HG03521 (cell line): Measurements from ENCODE around the gene ADAMTS6.

Experiments used
- ATAC-seq: cut with Tn5 transposase; IDR thresholded peaks from one replicate; pipeline ENCODE4 v1.9.1; 2021; ENCODE audit warnings: mild to moderate bottlenecking, moderate library complexity; ENCODE audit not compliant: unreplicated experiment

Gene ADAMTS6

DNA sequence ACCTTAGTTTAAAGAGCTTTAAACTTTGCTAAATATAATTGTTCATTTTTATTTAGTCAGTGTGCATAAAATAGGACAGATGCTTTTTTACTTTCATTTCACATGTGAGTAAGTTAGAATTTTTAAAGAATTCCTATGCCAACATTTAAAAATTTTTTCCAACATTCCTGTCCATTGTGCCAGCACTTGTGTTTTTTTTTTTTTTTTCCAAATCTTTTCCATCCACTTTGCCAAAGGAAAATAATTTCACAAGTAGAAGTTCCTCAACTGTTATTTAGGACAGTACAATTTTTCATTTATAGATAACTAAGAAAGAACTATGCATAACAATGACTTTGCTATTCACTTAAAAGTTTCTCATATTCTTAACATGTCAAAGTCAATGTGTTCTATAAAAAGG lies 189.5 kb downstream of the ADAMTS6 start:
- no peak for ATAC-seq

DNA sequence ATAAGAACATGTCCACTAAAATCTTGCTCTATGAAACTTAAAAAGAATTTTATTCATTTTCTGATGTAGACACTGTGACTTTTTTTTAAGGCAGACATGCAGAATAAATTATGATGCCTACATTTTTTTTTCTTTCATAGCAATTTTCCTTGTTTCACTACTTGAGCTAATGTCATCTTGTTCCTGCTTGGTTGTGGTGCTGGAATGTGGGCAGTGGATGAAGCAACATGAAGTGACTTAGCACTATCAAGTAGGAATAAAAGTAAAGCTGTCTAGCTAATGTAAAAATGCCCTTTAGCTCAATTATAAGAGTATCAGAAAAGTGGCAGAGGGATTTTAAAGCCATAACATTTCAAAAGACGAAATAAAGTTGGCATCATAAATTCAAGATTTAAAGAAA lies 191.0 kb downstream of the ADAMTS6 start:
- no peak for ATAC-seq

DNA sequence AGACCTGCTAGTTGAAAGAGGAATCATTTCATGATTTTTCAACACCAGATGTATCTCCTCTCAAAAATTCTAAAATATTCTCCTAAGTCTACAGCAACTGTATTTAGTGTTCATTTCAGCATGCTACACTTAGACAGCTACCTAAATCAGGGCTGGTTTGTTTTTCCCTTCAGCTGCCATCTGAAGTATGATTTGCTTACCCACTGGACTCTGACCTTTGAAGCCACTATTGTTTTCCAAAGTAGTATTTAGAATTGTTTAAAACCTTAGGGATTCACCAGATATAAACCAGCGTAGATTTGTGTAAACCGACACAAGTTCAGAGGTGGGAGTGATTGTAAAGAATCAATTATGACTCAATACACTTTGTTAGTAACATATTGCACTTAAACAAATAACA lies 193.1 kb downstream of the ADAMTS6 start:
- no peak for ATAC-seq

DNA sequence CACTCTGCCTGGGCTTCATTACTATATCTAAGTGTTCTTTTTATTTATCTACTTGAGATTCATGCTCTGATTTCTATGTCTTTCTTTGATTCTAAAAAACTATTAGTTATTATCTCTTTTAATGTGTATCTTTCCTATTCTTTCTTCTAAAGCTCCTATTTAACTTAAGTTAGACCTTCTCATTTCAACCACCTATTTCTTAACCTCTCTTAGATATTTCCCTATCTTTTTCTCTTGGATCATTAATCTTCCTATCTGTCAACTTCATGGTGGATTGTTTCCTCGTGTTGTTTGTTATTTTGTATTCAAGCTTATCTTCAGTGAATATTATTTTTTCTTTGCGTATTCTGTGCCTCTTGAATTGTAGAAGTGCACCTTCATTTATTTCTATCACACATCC lies 202.1 kb downstream of the ADAMTS6 start:
- no peak for ATAC-seq

DNA sequence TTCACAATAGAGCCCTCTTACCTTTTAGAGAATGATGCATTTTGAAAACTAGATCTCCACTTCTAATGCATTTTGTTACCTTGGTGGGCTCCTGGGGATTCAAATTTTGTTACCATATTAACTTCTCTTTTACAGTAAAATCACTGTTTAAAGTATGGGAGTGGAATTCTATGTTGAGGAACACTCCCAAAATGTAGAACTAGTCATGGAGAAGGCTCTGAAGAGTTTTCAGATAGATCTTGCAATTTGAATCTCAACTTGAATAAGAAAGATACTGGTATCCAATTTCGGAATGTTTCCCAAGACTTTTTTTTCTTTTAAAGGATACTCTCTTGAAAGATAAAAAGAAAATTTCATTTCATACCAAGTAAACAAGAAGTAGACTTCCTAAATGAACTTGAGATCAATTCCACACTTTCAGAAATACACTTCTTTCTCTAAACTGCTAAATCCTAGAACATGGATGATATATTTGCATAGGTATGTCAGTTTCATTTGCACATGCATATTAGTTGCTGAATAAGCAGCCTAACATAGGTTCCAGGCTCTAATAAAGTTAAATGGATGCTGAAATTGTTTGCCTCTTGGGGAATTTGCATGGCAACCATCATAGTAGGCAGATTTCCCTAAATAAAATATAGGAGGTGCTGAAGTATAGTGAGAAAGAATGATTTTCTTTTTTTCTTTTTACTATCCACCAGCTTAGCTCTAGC lies 205.4 kb downstream of the ADAMTS6 start:
- ATAC-seq: no peak

DNA sequence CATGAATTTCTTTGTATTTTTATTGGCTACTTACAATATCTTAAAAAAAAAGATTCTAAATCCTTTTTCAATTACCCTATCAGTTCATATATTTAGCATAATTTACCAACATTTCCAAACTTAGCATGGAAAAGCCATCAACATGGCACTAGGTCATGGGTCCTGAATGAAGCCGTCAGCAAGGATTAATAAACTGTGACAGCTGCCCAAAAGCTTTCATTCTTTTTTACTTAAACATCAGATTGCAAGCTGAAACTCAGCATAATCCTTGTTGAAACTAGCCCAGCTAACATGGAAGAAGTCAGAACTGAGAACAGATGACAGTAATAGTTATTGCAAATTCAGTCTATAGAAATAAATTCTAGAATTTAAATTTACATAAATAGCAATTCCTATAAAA lies 209.8 kb downstream of the ADAMTS6 start:
- ATAC-seq: no peak

DNA sequence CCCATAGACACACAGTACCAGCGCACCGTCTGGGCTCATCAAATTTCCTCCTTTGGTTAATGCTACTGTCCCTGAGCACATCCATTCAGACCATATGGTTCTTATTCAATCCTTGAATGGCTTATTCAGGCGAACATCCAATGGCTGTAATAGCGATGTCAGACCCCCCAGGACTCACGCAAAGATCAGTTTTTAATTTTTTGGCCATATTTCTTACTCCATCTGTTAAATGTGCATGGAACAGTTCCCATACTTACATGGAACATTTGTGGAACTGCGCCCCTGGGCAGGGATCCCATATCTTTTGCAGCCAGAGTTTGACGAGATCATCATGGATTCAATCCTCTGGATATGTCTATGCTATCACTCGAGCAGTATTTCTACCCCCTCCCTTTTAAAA lies 213.2 kb downstream of the ADAMTS6 start:
- no peak for ATAC-seq

DNA sequence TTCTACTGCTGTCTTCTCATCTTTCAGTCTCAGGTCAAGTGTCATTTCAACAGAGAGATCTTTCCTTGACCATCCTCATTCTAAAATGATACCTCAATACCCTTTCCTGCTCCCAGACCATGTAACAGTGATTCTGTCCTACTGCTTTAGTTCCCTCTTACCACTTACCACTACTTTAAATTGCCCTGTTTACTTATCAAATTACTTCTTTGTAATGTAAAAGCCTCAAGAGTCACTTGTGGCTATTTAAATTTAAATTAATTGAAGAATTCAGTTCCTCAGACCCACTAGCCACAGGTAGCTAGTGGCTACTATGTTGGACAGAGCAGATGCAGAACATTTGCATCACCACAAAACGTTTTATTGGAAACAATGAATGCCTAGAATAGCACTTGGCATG lies 217.3 kb downstream of the ADAMTS6 start:
- ATAC-seq: no peak

DNA sequence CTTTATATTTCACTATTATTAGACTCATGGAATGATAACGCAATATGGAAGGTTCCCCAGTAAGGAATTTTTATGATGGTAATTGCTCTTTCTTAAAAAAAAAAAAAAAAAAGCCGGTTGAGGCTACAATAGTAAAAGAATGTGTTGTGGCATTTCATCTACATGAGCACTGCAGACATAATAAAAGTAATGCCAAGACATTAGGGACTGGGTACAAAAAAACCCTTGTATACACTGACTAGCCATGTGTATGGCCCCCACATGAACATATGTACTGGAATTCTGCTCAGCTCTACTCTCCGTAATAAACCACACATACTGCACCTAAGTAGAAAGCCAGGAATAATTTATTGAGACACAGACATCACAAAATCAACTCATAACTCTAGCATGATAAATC lies 218.4 kb downstream of the ADAMTS6 start:
- no peak for ATAC-seq

DNA sequence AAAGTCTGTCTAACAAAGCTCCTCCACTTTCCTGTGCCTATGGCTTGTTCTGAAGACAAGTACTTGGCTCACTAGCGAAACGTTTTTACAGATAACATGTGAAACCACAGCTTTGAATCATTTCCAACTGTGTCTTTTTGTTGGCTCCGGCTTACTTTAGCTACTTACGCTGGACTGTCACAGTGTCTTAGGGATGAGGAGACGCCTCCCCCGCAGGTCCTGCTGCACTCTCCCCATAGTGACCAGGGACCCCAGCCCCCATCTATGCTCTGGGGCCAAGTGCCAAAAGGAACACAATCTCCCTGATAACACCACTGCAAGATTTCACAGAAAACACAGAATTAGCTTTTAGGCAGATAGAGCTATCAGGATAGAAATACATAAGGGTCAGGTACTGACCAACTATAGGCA lies 219.1 kb downstream of the ADAMTS6 start:
- no peak for ATAC-seq

DNA sequence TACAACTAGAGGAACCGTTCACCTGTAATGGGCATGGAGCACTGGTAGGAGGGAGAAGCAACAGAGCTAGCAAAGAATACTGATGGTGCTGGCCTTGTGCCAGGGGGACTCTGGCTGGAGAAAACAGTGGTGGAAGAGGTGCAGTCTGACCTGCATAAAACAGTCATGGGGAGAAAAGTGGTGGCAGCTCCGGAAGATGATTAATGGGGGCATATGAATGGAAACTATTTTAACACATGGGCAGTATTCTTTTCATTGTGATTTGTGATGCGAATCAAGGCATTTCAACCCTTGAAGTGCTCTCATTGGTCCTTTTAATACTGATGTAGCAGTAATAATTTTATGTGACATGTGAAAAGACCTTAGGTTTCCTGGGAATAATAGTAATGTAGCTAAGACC lies 219.6 kb downstream of the ADAMTS6 start:
- no peak for ATAC-seq

DNA sequence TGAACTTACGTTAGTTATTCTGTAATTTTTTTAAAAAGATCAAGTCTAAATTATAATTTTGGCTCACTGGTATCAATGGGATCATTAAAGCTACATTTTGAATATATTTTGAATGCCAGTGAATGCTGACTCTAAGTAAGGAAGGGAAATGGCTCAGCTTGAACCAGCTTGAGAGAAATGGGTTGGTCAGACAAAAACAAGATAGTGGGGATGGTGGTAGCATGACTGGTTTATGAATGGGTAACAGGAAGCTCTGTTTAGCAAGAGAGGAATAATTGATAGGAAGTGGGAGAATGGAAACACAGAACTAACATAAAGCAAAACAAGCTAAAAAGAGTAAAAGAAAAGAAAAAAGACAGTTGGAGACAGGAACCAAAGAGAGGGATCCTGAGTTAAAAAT lies 220.2 kb downstream of the ADAMTS6 start:
- ATAC-seq: no peak

DNA sequence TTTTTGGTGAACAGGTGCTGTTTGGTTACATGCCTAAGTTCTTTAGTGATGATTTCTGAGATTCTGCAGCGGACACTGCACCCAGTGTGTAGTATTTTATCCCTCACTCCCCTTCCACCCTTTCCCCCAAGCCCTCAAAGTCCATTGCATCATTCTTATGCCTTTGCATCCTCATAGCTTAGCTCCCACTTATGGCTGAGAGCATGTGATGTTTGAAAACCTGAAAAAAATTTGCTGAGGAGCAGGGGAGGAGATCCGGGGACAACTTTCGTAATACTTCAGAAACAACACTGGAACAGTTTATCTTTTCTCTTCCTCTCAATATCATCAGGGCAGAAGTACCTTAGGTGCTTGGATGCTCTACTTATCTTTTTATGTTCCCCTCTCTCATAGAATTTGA lies 226.4 kb downstream of the ADAMTS6 start:
- ATAC-seq: no peak

DNA sequence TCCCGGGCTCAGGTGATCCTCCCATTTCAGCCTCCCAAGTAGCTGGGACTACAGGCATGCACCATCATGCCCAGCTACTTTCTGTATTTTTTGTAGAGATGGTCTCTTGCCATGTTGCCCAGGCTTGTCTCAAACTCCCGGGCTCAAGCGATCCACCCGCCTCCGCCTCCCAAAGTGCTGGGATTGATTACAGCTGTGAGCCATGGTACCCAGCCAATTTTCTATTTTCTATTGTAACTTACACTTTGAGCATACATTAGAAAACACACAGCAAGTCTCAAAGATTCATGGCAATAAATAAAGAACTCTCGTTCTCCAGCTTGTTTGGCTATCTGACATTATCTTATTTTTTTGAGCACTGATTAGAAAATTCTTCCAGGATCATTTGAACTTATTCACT lies 228.7 kb downstream of the ADAMTS6 start:
- ATAC-seq: no peak

DNA sequence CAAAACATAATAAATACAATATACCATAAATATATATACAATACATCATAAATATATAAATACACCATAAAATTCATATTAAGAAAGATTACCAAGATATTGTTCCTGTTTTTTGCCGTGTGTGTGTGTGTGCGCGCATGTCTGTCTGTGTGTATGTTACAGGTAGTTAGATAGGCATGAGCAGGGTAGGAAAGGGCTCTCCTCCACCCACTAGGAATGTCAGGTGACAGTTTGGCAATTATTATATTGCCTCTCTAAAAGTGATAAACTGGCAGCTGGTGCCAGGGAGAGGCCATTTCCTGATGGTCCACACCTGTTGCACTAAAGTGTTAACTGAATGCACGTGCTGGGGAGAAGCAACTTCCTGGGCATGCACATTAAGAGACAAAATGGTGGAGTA lies 232.8 kb downstream of the ADAMTS6 start:
- ATAC-seq: no peak

DNA sequence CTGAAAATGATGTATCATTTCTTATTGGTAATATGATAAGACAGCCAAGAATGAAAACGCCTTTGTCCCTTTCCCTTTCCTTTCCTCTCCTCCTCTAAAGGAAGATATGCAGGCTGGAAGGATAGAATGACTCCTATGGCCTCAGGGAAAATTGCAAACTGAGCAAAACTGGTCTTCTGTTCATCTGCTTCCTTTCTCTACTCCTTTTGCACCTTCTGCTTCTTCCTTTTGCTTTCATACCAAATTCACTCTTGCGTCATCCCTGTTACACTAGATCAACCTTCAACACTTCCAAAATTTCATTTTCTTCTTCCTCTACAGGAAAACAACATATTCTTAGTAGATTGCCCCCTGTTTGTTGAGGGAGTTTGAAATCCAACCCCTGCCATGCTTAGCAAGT lies 234.1 kb downstream of the ADAMTS6 start:
- no peak for ATAC-seq

DNA sequence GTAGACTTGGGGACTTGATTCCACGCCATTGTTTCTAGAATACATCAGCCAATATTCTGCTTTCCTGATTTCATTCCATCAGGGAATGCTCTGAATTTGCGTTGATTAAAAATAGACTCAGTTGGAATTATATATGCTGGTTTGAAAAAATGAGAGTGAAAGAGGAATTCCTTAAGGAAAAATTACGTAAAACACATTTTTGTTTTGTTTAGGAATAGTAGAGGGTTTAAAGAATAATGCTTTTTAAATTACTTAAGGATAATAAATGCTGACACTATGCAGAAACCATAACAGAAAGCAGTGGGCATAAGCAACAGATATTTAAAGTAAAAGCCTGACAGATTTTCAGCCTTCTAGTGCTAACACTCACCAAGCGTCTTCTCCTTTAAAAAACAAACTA lies 235.0 kb downstream of the ADAMTS6 start:
- ATAC-seq: no peak

DNA sequence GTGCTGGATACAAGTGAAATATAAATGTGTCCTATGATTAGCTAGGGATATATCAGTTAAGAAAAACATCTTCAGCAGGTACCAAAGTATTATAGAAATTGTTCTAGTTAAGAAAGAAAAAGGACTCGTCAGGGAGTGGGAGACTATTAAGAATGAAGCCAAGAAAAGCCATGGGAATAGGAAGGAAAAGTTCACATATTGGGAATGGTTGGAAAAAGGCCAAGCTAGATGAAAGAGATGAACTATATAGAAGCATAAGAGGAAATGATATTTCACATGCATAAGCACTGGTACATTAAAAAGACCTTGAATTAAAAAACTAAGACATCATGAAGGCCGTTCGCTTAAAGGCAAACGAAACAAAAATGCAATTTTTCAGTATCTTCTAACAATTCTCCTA lies 237.7 kb downstream of the ADAMTS6 start:
- no peak for ATAC-seq

DNA sequence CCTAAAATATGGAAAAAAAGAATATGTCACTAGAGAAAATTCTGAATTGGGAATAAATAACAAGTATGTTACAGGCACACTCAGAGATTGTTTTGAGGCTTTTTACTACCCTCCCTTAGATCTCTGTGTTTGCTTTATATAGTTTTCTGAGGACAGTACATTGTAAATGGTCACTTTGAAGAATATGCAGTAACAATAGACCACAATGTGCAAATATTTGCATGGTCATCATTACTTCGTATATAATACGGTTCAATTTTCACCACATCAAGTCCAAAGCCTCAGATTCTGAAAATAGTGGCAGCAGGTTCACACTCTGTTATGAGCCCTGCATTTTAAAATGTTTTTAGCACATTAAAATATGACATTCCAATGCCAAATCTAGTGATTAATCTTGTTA lies 238.6 kb downstream of the ADAMTS6 start:
- ATAC-seq: no peak

DNA sequence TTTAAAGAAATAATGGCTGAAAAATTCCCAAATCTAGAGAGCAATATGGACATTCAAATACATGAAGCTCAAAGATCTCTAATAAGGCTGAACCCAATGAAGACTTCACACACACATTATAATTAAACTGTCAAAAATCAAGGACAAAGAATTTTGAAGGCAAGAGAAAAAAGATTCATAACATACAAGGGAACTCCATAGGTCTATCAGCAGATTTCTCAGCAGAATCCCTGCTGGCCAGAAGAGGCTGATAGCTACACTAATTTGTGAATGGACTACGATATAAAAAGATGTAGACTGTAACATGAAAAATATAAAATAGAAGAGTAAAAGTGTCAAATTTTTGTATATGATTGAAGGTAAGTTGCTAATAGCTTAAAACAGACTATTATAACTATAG lies 251.9 kb downstream of the ADAMTS6 start:
- no peak for ATAC-seq

DNA sequence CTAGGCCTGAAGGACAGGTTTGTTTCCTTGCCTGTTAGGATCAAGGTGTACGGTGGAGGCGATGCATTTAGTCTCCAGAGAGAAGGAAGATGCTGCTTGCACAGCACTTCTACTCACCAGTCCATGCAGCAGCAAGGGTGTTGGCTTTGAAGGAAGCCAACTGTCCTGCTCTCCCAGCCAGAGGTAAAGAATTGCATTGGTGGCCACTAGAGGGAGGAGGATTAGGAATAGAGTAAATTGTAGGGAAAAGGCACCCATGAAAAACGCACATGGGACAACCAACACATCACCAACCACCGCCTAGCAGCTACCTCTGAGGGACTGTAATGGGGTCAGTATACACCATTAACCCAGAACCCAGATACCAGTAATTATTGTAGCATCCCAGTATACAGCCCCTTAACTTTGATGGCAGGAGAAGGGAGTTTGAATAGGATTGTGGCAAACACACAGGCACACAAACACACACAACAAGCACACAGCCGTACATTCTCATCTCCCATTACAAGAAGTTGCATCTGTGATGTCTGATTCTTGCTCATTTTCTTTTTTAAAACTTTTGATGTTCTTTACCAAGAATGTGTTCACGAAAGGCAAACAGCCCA lies 267.7 kb downstream of the ADAMTS6 start:
- ATAC-seq: no peak

DNA sequence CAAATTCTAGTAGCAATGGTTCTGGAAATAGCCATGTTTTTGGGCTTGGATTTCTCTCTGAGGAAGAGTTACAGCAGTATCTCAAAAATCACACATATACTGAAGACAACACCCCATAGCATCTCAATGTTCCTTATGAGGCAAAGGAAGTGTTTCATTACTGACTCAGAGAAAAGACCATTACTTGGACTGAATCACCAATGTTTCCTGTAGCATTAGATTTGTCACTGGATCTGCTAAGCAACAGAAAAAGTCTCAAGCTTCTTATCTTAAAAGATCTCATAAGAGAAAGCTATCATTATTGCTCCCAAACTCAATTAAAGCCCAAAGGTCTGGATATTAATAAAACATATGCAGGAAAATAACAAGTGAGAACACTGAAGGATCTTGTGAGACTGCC lies 272.4 kb downstream of the ADAMTS6 start:
- no peak for ATAC-seq

DNA sequence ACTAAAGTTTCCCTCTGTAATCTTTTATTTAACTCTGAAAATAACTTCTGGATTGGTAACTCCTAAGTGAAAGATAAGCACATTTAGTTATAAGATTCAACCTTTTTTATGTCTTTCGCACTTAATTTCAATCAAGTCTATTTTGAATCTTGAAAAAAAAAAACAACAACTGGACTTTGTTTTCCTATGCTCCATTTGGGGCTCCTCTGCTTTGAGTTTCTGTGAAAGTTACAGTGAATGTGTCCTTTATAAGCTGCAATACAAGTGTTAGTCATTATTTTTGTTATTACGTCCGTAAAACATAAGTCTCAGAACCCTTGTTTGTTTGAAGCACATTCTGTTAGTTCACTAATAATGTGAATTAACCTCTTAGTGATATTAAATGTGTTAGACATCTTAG lies 276.8 kb downstream of the ADAMTS6 start:
- no peak for ATAC-seq
